Measurements from ENCODE around the gene SLC4A7. TPM values are rescaled to one million over a fixed set of nuclear protein-coding genes. Genes with fewer than 3 reads are reported as not detected.

The SLC4A7 gene
- total RNA-seq: 99.3 and 181 TPM in 2 replicates

GRCh38 chr3:27484015-27484844 lies at the start of gene SLC4A7:
SLC4A7 (minus strand) TSS chr3:27484384; CDS start chr3:27484126, 258 bp downstream.

GRCh38 chr3:27368831-27369607 lies 115.2 kb downstream of the SLC4A7 start, which contains the start of gene NEK10:
NEK10 (minus strand) TSS chr3:27369383; CDS start chr3:27352882, 16,501 bp downstream.

Other genes starting within 250 kb of the SLC4A7 start
- gene NEK10, start 115.0 kb downstream of the SLC4A7 start, total RNA-seq: 1.7 and 7.0 TPM in 2 replicates
- gene EOMES, start 237.9 kb upstream of the SLC4A7 start, total RNA-seq: not detected in 2 replicates

Measured in uterine smooth muscle cell (primary cell).